Measurements from ENCODE around the gene IFT88.
A peak's percentile ranks its signal among the peaks of the same experiment; 100 is the strongest.

Gene IFT88

DNA sequence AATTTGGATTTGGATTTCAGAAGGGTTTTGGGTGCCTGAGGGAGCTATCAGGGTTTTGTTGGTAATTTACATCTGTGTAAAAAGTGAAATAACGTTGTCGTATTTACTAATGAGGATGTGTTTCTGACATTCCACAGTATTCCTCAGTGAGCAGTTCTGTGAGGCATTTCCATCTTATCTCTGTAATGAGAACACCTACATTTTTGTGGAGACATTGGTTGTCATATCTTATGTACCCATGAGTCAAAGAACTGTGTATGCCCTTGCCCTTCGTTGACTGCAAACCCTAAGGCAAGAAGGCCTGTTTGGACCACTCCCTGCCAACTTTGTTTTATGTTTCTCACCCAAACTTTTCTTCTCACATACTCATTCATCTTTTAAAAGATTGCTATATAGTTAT is 122.3 kb downstream of the IFT88 start:
- DNase-seq = no peak

DNA sequence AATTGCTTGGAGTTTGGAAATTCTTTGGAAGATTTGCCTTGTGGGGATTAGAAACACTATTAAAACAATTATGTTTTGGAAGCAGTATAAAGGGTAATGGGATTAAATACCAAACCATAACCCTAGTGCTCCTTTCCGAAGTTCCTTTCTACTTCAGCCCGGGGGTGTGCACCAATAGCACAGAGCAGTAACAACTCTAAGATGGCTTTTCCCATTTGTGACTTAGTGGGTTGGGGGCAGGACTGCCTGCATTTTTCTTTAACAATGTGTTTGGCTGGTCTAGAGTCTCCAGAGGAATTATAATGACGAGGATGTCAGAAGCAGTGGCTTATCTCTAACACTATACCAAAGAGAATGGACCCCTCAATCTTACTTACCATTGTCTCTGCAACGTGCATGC is 124.7 kb downstream of the IFT88 start:
- DNase-seq = no peak

DNA sequence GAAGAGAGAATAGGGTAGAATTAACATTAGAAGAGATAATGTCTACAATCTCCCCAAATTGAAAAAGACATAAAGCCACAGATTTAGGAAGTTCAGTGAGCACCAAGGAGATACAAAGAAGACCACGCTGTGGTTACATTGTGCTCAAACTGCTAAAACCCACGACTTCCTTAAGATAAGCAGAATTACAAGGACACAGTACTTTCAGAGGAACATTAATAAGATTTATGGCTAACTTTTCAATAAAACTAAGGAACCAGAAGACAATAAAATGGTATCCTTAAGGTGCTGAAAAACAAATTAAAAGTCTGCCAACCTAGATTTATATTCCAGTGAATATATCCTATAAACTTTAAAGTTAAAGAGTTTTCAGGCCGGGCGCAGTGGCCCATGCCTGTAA is 129.1 kb downstream of the IFT88 start:
- DNase-seq = no peak

DNA sequence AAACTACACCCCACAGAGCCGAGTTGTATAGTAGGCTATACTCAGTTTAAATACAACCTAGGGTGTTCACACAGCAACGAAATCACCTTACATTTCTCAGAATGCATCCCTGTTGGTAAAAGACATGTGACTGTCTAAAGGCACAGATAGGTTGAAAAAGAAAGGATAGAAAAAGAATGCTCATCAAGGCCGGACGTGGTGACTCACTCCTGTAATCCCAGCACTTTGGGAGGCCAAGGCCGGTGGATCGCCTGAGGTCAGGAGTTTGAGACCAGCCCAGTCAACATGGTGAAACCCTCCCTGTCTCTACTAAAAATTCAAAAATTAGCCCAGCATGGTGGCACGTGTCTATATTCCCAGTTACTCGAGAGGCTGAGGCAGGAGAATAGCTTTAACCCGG is 132.8 kb downstream of the IFT88 start:
- DNase-seq = no peak

DNA sequence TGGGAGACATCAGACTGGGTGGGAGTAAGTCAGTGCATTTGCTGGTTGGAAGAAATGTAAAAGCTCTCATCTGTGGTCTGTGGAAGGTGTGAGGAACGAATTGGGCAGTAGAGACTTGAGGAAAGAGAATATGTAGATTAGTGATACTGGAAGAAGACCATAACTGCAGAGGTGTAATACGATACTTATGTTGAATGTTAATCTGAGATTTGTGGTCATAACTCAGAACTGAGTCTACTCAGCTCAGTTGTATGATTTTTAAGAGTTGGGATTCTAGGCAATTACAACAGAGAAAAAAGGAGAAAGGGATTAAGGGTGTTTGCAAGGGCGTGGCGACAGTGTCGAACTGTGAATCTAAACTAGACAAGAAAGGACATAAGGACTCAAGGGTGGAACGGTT is 133.3 kb downstream of the IFT88 start:
- no peak for DNase-seq

DNA sequence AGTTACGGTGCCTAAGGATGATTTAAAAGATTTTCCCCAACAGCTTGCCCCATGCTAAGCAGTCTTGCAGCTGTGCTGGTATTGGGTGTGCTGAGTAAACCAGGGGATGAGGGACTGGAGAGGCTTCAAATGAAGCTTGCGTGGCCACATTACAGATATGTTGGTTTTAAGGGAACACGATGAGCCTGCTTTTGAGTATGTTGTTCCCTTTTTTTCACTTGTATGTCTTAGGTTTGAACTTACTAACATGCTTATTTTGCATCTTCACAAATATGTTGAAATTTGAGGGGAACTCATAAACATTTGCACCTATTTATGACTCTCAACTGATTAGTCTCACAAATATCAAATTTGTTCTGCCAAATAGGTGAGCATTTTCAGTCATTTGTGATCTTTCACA is 134.5 kb downstream of the IFT88 start:
- DNase-seq = no peak

DNA sequence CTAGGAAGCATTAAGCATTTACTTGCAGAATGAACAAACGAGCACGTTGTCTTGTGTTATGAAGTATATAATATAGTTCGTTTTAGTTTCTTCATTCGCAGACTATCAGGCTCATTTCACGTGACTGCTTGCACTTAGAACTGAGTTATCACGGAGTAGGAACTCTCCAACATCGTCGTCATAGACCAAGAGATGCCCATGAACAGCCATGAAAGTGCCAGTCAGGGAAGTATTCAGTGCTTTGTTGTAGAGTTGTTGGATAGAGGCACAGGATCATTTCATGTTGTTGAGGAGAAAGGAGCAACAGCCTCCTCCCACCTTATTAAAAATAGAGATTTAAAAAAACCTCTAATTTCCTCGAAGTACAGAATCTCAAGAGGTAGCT is 135.6 kb downstream of the IFT88 start:
- no peak for DNase-seq

DNA sequence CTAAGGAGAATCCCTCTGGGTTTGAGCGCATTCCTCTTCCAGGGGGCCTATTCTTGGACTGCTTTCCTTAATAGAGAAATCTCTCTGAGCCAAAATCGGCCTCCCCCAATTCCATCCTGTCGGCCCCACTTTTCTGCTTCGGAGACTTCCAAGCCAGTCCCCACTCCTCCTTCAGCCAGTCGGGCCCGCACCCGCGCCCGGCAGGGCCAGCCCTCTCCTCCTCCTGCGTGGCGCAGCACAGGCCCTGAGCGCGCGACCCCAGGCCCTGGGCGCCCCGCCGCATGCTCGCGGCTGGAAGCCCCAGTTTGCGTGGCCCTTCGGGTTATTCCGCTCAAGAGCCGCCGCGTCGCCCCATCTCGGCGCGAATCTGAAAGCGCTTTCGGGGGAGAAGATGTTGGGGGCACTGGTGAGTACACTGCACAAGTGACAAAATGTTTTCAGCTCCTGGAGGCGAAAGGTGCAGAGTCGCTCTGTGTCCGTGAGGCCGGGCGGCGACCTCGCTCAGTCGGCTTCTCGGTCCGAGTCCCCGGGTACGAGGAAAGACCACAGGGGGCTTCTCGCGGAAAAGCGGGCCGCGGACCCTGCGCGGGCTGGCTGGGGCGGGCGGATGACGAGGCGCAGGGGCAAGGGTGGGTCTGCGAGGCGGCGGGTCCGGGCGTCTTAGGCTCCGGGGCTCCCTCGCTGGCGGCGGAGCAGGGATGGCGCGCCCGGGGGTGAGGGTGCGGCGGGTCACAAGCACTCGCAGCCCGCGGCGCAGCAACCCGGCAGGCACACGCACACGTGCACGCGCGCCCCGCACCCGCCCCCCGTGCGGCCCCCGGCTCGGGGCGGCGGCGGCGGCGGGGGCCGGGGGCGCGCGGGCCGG is 136.2 kb downstream of the IFT88 start, which contains the start of gene IL17D:
TSS of gene IL17D (plus strand) at position 785 of the 865 bp plus-strand sequence. CDS start 303 bp downstream, outside the sequence.
- peak; percentile 41 for DNase-seq

DNA sequence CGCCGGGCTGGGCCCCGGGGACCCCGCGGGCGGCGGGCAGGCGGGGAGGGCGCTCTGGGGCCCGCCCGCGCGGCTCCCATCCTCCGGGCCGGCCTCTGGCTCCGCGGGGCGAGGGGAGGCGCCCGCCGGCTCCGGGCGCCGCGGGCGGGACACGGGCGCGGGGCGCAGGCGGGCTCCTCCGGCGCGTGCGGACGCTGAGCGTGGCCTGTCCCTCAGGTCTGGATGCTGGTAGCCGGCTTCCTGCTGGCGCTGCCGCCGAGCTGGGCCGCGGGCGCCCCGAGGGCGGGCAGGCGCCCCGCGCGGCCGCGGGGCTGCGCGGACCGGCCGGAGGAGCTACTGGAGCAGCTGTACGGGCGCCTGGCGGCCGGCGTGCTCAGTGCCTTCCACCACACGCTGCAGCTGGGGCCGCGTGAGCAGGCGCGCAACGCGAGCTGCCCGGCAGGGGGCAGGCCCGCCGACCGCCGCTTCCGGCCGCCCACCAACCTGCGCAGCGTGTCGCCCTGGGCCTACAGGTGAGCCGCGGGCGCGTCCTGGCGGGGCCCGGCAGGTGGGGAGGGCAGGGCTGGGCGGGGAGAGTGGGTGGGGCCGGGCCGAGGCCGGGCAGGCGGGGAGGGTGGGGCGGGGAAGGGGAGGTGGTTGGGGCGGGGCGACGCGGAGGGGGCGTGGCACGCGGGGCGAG is 137.0 kb downstream of the IFT88 start:
- DNase-seq = peak; percentile 91

DNA sequence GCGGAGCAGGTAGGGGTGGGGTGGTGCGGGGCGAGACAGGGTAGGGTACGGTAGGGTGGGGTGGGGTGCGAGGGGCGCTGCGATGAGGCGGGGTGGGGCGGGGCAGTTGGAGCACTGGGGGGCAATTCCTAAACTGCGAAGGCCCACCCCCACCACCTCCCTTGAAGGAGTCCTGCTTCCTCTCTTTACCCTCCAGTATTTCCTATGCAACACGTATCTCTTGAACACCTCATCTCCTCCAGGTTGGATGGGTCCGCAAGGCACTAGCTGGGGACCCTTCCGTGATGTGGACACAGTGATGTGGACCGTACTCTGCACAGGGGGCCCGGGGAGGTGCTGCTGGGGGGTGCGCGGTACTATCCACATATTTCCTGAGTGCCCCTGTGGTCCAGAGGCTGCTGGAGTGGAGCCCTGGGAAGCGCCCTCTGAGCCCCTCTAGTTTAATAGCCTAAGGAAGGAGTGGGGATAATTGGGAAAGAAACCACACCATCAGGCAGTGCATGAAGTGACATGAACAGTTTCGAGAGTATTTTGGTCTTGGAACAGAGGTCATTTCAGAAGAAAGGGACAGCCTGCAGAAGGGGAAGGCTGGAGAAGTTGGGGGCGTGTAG is 137.6 kb downstream of the IFT88 start:
- DNase-seq = no peak

DNA sequence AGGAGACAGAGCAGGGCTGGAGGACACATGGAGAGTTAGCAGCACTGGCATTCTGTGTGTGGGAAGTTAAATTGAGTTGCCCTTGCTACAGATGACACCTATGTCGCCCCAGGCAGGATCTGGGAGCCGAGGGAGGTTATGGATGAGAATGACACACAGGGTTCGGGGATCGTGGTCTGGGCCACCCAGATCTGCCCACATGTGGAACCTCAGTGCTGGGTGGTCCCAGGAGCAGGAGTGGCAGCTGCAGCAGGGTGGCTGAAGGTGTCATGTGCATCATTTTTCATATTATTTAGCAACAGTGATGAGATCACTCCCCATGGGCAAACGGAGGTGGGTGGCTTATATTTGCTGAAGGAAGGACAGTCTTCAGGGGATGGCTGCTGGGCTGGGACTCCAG is 139.7 kb downstream of the IFT88 start:
- DNase-seq = no peak

DNA sequence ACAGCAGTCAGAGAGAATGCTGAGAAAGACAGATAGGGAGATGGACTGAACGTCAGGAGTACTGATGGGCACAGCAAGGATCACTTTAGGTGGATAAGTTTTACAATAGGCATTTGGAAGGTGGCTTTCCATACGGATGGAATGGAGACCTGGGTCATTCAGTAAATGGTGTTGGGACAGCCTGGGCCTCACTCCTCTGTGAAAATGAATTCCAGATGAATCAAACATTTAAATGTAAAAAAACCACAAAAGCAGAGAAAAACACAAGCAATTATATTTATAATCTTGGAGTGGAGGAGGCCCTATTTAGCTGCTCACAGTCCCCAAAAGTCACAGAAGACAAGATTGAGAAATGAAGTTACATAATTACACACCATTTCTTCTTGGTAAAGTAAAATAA is 141.3 kb downstream of the IFT88 start:
- no peak for DNase-seq

DNA sequence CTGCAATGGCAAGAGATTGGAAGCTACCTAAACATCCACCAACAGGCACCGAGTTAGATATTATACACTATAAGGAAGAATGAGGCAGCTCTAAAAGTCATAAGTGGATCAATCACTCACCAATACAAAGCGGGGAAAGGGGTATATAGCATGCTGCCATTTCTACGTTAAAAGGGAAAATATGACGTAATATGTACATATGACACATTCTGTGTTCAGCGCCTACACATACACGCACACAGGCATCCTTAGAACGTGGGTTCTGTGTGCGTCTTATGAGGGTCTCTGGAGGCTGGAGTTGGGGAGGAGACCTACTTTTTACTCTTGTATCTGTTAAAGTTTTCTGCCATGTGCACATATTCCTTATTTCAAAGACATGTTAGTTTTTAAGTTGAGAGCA is 142.4 kb downstream of the IFT88 start:
- DNase-seq = no peak

DNA sequence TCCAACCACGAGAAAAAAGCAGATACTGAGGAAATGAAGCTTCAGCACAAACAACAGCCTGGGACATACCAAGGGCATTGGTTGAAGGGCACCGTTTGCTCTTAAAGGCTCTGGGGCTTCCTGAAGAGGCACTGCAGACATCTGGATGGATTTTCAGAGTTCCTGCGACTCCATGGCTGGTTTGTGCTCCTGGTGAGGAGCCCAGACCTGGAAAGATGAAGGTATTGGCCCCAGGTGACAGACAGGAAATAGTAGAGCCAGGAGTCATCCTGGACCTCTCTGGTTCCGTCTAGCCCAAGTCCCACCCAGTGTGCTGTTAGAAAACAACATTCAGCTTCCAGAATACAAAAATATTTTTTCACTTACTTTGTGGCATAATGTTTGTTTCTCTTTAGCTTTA is 142.8 kb downstream of the IFT88 start:
- DNase-seq = no peak

DNA sequence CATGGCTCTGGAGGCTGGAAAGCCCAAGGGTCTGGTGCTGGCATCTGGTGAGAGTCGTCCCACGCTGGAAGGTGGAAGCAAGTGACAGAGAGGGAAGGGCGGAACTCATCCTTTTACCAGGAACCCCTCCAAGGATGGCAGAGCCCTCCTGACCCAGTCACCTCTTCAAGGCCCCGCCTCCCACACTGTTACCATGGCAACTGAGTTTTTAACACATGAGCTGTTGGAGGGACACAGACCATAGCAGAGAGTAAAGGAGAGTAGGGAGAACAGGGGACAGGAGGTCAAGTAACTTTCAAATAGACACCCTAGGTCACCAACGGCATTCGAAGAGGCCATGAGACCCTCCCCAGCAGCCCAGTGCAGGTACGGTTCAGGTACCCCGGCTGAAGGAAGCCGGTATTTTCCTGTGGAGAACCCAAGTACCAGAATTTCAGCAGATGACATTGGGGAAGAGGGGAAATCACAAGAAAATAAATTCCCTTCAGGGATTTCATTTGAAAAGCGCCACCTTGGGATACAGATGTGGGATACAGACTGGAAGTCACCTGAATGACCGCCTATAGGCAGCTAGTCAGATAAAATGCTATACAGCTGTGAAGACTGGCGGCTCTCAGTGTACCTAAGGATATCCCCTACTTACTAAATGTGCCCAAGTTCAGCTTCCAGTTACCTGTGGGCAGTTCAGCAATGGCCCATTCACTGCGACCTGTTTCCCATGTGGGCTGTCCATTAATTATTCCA is 144.5 kb downstream of the IFT88 start:
- no peak for DNase-seq

DNA sequence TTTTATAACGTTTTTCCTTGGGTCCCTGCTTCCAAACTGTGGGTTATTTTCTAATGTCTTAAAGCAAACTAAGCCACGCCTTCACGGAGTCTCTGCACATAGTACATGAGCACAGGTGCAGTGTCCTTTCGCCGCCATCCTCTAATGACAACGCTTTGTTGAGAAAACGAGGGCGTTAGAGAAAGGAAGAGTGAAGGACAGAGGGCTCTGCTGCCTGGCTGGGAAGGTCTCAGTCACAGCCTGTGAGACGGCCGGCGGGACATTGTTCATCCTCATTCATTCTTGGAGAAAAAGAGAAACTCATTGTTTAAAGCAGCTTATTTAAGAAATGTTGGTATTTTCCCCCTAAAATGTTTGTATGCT is 146.0 kb downstream of the IFT88 start:
- DNase-seq = peak; percentile 31

DNA sequence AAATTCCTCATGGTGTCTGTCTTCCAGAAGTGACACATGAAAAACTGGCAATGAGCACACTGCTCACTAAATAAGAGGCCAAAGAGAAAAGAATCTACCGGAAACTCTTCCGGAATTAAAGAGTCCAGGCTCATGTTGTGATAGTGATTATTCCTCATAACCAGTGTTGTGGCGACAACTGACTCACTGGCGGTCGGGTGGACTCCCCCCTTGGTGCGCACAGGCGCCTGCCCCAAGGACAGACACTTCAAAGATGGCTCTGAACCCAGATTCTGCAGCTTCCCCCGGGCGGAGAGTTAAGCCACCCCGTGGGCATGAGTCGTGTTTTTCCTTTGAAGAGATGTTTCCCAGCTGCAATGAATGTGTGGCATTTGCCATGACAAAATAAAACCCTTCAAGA is 146.8 kb downstream of the IFT88 start:
- DNase-seq = no peak

DNA sequence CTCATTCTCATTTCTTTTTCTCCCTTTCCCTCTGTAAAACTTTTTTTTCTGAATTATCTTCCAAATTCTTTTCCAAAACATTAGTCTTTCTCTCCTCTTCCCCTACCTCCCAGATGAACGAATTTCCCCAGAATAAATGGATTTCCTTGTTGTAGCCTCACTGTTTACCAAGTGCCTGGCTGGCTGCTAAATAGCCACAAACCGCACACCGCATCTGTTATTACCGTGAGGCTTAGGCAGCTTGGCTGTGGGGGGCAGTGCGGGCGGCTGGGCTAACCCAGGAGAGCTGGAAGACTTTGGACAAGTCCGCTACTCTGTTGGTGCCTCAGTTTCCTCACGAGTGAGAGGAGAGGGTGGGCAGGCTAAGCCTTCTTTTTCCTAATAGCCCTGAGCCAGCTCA is 147.2 kb downstream of the IFT88 start:
- DNase-seq = no peak

DNA sequence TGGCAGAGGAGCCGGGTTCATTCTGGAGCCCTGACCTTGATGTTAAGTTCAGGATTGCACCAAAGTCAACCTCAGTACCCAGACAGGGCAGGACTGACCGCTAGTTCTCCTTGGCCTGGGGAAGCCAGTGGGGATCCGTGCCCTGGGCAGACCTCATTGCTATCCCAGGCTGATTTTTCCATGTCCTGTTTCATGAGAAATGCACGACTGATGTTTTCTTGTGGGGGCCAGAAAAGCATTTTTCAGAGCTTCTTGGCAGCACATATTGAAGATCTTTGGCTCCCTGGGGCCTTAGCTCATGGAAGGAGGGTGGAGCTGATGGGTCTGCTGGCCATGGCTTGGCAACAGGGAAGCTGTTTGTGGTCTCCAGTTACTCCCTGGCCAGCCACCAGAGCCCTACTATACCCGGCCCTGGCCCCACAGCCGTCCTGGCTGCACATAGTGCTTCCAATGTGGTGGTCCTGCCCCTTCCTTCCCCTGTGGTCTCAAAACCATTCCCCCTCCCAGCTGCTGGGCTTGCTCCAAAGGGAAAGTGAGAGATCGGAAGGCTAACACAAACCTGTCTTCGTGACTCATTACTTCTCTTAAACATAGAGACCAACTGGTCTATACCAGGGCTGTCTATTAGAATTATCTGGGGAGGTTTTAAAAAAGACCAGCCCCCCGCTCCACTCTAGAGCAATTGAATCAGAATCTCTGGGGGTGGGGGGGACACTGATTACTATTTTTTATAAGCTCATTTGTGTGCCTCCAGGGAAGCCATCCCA is 147.8 kb downstream of the IFT88 start:
- DNase-seq = no peak

DNA sequence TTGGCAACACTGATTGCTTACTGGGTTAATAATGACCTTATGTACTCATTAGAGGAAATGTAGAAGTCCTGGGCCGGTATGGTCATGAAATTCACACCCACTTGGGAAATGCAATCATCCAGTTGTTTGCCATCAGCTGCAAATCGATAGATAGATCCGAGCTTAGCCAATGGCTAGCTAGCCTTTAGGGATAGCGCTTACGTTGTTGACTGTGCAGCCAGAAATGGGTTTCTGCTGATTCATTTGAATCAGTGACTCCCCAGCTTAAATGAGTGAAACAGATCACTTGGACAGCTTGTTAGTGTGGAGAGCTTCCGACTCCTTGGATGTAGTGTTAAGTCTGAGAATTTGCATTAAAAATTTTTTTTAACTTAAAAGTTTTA is 148.4 kb downstream of the IFT88 start:
- no peak for DNase-seq

DNA sequence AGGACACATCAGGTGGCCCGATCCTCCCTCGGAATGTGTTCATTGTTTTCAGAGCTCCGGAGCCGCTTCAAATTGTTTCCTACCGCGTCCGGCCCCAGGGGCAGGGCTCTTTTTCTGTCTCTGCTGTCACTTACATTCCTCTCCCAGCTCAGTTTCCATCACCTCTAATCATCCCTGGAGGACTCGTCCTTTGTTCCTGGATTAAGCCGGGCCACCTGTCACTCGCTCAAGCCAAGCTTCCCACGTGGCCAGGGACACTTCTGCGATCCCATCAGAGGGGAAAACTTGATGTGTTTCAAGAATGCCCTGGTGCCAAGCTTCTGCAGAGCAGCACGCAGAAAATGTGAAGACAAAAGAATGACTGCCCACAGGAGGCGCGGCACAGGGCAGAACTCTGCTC is 150.0 kb downstream of the IFT88 start:
- DNase-seq = peak; percentile 46

Data from NCI-H146 (cell line).